GM23338 (cell line): ENCODE data around the gene KCNMA1. TPM values are rescaled to one million over a fixed set of nuclear protein-coding genes. Genes with fewer than 3 reads are reported as not detected.

Source experiments
- ATAC-seq: fragments of 200-7000 bp; cut with Tn5 transposase; 3 replicates; pipeline ENCODE4 v1.9.1; 2020
- DNase-seq: peaks from one replicate; pipeline ENCODE4 v3.0.0-alpha.2; 2015; ENCODE audit warnings: low spot score
- H2AFZ ChIP-seq: fragments of 200-600 bp; sonication (generic); 2 replicates; pipeline ENCODE4 v1.8.0; 2016; ENCODE audit warnings: antibody characterized with exemption, mild to moderate bottlenecking, moderate library complexity
- H3F3A ChIP-seq: fragments of 200-600 bp; sonication (generic); replicated peaks from 2 replicates; pipeline ENCODE4 v1.8.0; 2017; ENCODE audit warnings: antibody characterized with exemption, mixed run types, low read depth
- H3K27ac ChIP-seq: fragments of 200-600 bp; sonication (generic); 2 replicates; pipeline ENCODE4 v1.6.1; 2016; ENCODE audit warnings: low read depth
- H3K27me3 ChIP-seq: fragments of 200-600 bp; sonication (generic); 2 replicates; pipeline ENCODE4 v1.8.0; 2016; ENCODE audit warnings: mild to moderate bottlenecking, mixed run types, moderate library complexity; ENCODE audit not compliant: insufficient read depth
- H3K36me3 ChIP-seq: fragments of 200-600 bp; sonication (generic); 2 replicates; pipeline ENCODE4 v1.8.0; 2016; ENCODE audit warnings: mild to moderate bottlenecking; ENCODE audit not compliant: insufficient read depth
- H3K4me1 ChIP-seq: fragments of 200-600 bp; sonication (generic); 2 replicates; pipeline ENCODE4 v1.8.0; 2016; ENCODE audit warnings: mild to moderate bottlenecking, moderate library complexity; ENCODE audit not compliant: insufficient read depth
- H3K4me2 ChIP-seq: fragments of 200-600 bp; sonication (generic); 2 replicates; pipeline ENCODE4 v1.7.1; 2017; ENCODE audit warnings: mixed run types
- H3K4me3 ChIP-seq: fragments of 200-600 bp; sonication (generic); 2 replicates; pipeline ENCODE4 v1.6.1; 2016; ENCODE audit warnings: mixed run types
- H3K79me2 ChIP-seq: fragments of 200-600 bp; sonication (generic); replicated peaks from 2 replicates; pipeline ENCODE4 v1.8.0; 2017; ENCODE audit warnings: mild to moderate bottlenecking; ENCODE audit not compliant: insufficient read depth
- H3K9me2 ChIP-seq: fragments of 200-600 bp; sonication (generic); 2 replicates; pipeline ENCODE4 v1.8.0; 2017; ENCODE audit not compliant: insufficient read depth
- H4K20me1 ChIP-seq: fragments of 200-600 bp; sonication (generic); replicated peaks from 2 replicates; pipeline ENCODE4 v1.8.0; 2017; ENCODE audit warnings: mild to moderate bottlenecking; ENCODE audit not compliant: insufficient read depth
- H3K27ac Mint-ChIP-seq: 2 replicates; pipeline ENCODE4 v1.8.0; 2020; ENCODE audit warnings: inconsistent platforms, mild to moderate bottlenecking, moderate library complexity, mixed read lengths
- H3K27me3 Mint-ChIP-seq: 3 replicates; pipeline ENCODE4 v1.8.0; 2022; ENCODE audit warnings: low read depth, mild to moderate bottlenecking, moderate library complexity, mixed read lengths, inconsistent platforms; ENCODE audit not compliant: insufficient read depth, poor library complexity
- H3K36me3 Mint-ChIP-seq: 3 replicates; pipeline ENCODE4 v1.8.0; 2021; ENCODE audit warnings: low read depth, mild to moderate bottlenecking, inconsistent platforms, moderate library complexity, mixed read lengths
- H3K4me1 Mint-ChIP-seq: 3 replicates; pipeline ENCODE4 v1.8.0; 2020; ENCODE audit warnings: mild to moderate bottlenecking, inconsistent platforms, mixed read lengths
- H3K4me3 Mint-ChIP-seq: 3 replicates; pipeline ENCODE4 v1.8.0; 2021; ENCODE audit warnings: moderate library complexity, mild to moderate bottlenecking, inconsistent platforms, mixed read lengths
- H3K9me3 Mint-ChIP-seq: 3 replicates; pipeline ENCODE4 v1.8.0; 2020; ENCODE audit warnings: moderate library complexity, mild to moderate bottlenecking, inconsistent platforms, mixed read lengths
- CREB1 ChIP-seq: fragments of 250-450 bp; sonication (Bioruptor Pico); IDR thresholded peaks from 2 replicates; pipeline ENCODE4 v1.5.0; 2020; ENCODE audit warnings: low read depth, mild to moderate bottlenecking, moderate library complexity
- CTCF ChIP-seq, 2 experiments: fragments of 200-600 bp in 1 of 2; sonication (generic) in 1 of 2; conservative IDR thresholded peaks; 2 replicates each; pipeline versions ENCODE4 v1.5.1 to v1.6.1; 2016 to 2017; ENCODE audit warnings: antibody characterized with exemption in 2 of 2, low read depth in 2 of 2, mild to moderate bottlenecking in 2 of 2, moderate library complexity in 1 of 2
- ETS1 ChIP-seq: IDR thresholded peaks from 2 replicates; pipeline ENCODE4 v1.6.1; 2016; ENCODE audit warnings: antibody characterized with exemption
- EZH2phosphoT487 ChIP-seq: fragments of 200-600 bp; sonication (generic); IDR thresholded peaks from one replicate; pipeline ENCODE4 v1.8.1; 2018; ENCODE audit warnings: antibody characterized with exemption; ENCODE audit not compliant: unreplicated experiment
- JUNB ChIP-seq: IDR thresholded peaks from one replicate; pipeline ENCODE4 v1.6.1; 2016; ENCODE audit warnings: antibody characterized with exemption; ENCODE audit not compliant: unreplicated experiment
- NANOG ChIP-seq: IDR thresholded peaks from 2 replicates; pipeline ENCODE4 v1.6.1; 2016; ENCODE audit warnings: antibody characterized with exemption, borderline replicate concordance
- POLR2AphosphoS5 ChIP-seq: IDR thresholded peaks from 2 replicates; pipeline ENCODE4 v1.6.1; 2016; ENCODE audit warnings: antibody characterized with exemption, low read depth
- STAT1 ChIP-seq: IDR thresholded peaks from one replicate; pipeline ENCODE4 v1.6.1; 2016; ENCODE audit warnings: antibody characterized with exemption; ENCODE audit not compliant: unreplicated experiment
- ZNF114 ChIP-seq: fragments of 250-450 bp; sonication (Bioruptor Pico); IDR thresholded peaks from 2 replicates; pipeline ENCODE4 v1.5.0; 2020; ENCODE audit warnings: mild to moderate bottlenecking, moderate library complexity
- ZNF331 ChIP-seq: fragments of 250-450 bp; sonication (Bioruptor Pico); IDR thresholded peaks from 2 replicates; pipeline ENCODE4 v1.5.0; 2020; ENCODE audit warnings: low read depth, mild to moderate bottlenecking, moderate library complexity
- ZNF462 ChIP-seq: fragments of 250-450 bp; sonication (Bioruptor Pico); IDR thresholded peaks from 2 replicates; pipeline ENCODE4 v1.5.0; 2020; ENCODE audit warnings: mild to moderate bottlenecking, moderate library complexity
- polyA plus RNA-seq: library from polyadenylated mRNA; unstranded; fragments of >200 nt; fragmentation: Nextera tagmentation; extraction: Ambion mirVana; gene quantifications from 2 replicates; pipeline ENCODE4 v1.2.1, GENCODE V29; 2016
- total RNA-seq: library from RNA; depleted of rRNA; stranded (reverse); fragments of >200 nt; shearing (Covaris generic); gene quantifications from 2 replicates; pipeline ENCODE4 v1.2.3, GENCODE V29; 2014

KCNMA1 gene
- total and polyA plus RNA-seq, 2 experiments from 2014 or later, result 8.2 to 9.0 TPM

GRCh38 chr10:77023396-77023795 is 614.2 kb downstream of the KCNMA1 start:
- H3K4me3 Mint-ChIP-seq, result no peak overlapping the region
- ATAC-seq, result no peak
- Histone ChIP-seq H4K20me1 (no peaks in the 10 kb centered on the region), H3K4me2 (no peak overlapping the region), H3K4me1 (no peaks in the 10 kb centered on the region), H3K4me3 (no peak overlapping the region), H3K27ac (no peak overlapping the region), H3K9me2 (no peaks in the 10 kb centered on the region), H3F3A (no peaks in the 10 kb centered on the region), H3K36me3 (no peaks in the 10 kb centered on the region), H2AFZ (no peak overlapping the region), H3K79me2 (no peaks in the 10 kb centered on the region), H3K27me3 (no peaks in the 10 kb centered on the region)
- TF ChIP-seq ETS1, result no peak
- no peaks in the 10 kb centered on the region for H3K9me3 Mint-ChIP-seq
- no peaks in the 10 kb centered on the region for H3K36me3 Mint-ChIP-seq
- no peaks in the 10 kb centered on the region for H3K27me3 Mint-ChIP-seq
- peaks cover 4% of the 10 kb centered on the region; the same call in 2 of the 3 replicates for H3K4me1 Mint-ChIP-seq
- H3K27ac Mint-ChIP-seq, result no peak overlapping the region
- DNase-seq, result no peak

- Mint-ChIP-seq H3K9me3 (no peaks in the 10 kb centered on the region), H3K4me1 (peaks cover 4% of the 10 kb centered on the region; the same call in 2 of the 3 replicates), H3K4me3 (no peak overlapping the region), H3K36me3 (no peaks in the 10 kb centered on the region), H3K27me3 (no peaks in the 10 kb centered on the region), H3K27ac (no peak overlapping the region)
- Histone ChIP-seq H3K9me2 (no peaks in the 10 kb centered on the region), H3K27ac (no peak overlapping the region), H3K79me2 (no peaks in the 10 kb centered on the region), H2AFZ (no peak overlapping the region), H3K4me2 (no peak overlapping the region), H3K27me3 (no peaks in the 10 kb centered on the region), H3F3A (no peaks in the 10 kb centered on the region), H3K4me1 (no peaks in the 10 kb centered on the region), H3K36me3 (no peaks in the 10 kb centered on the region), H3K4me3 (no peak overlapping the region), H4K20me1 (no peaks in the 10 kb centered on the region)
- ATAC-seq, result no peak
- DNase-seq, result no peak
- TF ChIP-seq STAT1 (no peak), POLR2AphosphoS5 (no peak), ETS1 (no peak), CTCF (conservative IDR thresholded peaks at IDR 0.05; ENCODE audit: low read depth in 2 of 2) (no peak), ZNF331 (CRISPR knock-in tag) (no peak), EZH2phosphoT487 (no peak), JUNB (no peak), CREB1 (no peak), ZNF114 (CRISPR knock-in tag) (no peak), NANOG (no peak), ZNF462 (CRISPR knock-in tag) (no peak)
These were observed 614.9 kb downstream of the KCNMA1 start for GRCh38 chr10:77022671-77023070.
